ENCODE measurements around the gene MT1M.
A peak's percentile ranks its signal among the peaks of the same experiment; 100 is the strongest.

The MT1M gene

GRCh38 chr16:56679818-56680217 lies 47.4 kb downstream of the MT1M start:
- DNase-seq: peak; percentile 14

GRCh38 chr16:56681939-56682702 lies 49.7 kb downstream of the MT1M start, which contains the start of gene MT1X:
Gene MT1X, plus strand, starts transcription at chr16:56682470. Its CDS starts 71 bp downstream, at chr16:56682541.
- DNase-seq: peak; percentile 91

DNA sequence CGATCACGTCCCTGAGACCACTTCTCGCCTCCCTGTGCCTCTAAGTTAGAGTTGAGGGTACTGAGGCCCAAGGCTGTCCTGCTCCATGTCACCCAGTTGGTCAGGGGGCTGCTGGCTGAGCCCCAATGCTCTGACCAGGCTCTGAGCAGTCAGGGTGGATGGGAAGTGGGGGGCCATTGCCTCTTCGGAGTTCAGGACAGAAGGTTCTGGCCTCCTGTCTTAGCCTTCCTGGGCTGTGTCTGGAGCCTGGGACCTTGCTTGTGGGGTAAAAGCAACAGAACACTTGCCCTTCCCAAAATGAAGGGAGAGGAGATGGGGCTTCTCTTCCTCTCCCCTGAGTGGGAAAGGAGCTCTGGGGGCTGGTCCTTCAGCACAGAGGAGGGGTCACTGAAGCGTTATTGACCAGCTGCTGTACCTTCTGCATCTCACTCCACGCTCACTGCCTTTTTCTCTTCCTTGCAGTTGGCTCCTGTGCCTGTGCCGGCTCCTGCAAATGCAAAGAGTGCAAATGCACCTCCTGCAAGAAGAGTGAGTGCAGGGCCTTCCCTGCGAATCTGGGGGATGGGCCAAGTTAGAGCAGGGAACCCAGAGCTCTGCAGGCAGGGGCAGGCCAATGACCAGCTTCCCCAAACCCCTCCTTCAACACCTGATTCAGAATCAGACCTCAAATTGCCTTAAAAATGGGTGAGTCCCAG lies 50.4 kb downstream of the MT1M start:
- no peak for DNase-seq

Data from CD4-positive, alpha-beta T cell treated with Interleukin-17A for 4 hours (primary cell).